Loucy (cell line): Measurements from ENCODE around the gene SIRPB2.

ENCODE experiments used
- EZH2phosphoT487 ChIP-seq: fragments of 200-600 bp; IDR thresholded peaks from 2 replicates; pipeline ENCODE4 v1.6.1; 2018; ENCODE audit warnings: antibody characterized with exemption, mild to moderate bottlenecking, moderate library complexity, borderline replicate concordance
- TF ChIP-seq, protein P1 (sequence below): fragments of 200-600 bp; sonication (generic); conservative IDR thresholded peaks from 2 replicates; pipeline ENCODE4 v1.5.1; 2014; ENCODE audit warnings: mild to moderate bottlenecking, antibody characterized with exemption, low read length

DNA sequence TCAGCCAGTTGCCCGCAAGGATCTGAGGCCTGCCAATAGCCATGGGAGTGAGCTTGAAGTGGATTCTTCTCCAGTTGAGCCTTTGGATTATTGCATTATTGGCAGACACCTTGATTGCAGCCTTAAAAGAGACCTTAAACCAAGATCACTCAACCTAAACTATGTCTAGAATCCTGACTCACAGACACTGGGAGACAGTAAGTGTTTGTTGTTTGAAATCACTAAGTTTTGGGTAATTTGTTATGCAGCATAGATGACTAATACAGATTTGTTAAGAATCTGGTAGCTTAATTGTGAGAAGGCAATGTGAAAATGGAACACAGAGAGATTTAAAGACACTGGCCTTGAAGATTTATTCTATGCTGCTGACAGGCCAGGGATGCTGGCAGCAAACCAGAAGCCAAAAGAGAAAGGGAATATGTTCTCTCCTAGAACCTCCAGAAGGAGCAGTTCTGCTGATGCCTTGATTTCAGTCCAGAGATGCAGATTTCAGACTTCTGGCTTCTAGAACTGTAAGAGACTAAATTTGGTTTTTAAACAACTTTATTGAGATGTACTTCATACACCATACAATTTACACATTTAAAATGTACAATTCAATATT, 48.7 kb upstream of the SIRPB2 start:
- TF ChIP-seq, protein P1, sequence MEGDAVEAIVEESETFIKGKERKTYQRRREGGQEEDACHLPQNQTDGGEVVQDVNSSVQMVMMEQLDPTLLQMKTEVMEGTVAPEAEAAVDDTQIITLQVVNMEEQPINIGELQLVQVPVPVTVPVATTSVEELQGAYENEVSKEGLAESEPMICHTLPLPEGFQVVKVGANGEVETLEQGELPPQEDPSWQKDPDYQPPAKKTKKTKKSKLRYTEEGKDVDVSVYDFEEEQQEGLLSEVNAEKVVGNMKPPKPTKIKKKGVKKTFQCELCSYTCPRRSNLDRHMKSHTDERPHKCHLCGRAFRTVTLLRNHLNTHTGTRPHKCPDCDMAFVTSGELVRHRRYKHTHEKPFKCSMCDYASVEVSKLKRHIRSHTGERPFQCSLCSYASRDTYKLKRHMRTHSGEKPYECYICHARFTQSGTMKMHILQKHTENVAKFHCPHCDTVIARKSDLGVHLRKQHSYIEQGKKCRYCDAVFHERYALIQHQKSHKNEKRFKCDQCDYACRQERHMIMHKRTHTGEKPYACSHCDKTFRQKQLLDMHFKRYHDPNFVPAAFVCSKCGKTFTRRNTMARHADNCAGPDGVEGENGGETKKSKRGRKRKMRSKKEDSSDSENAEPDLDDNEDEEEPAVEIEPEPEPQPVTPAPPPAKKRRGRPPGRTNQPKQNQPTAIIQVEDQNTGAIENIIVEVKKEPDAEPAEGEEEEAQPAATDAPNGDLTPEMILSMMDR = no peak
- no peak for TF ChIP-seq EZH2phosphoT487
